Activated CD4-positive, alpha-beta T cell treated with anti-CD3 and anti-CD28 coated beads for 36 hours (primary cell): ENCODE measurements around the gene FHAD1. TPM values are rescaled to one million over a fixed set of nuclear protein-coding genes. Genes with fewer than 3 reads are reported as not detected.
A peak's percentile ranks its signal among the peaks of the same experiment; 100 is the strongest.
"Not testable (repeated sequence)": the region's sequence is repeated elsewhere in the genome, so short reads cannot be mapped to it uniquely, and the experiment has no call there.

Experiments
- ATAC-seq: fragments of 200-7000 bp; cut with Tn5 transposase; one replicate; pipeline ENCODE4 v1.10.0; 2021; ENCODE audit warnings: mild to moderate bottlenecking, moderate library complexity
- CTCF ChIA-PET: fragments of 350-600 bp; sonication (Branson Sonifier 250); formaldehyde crosslinking; loops from one replicate; lab custom pipeline; 2021; ENCODE audit warnings: antibody characterized with exemption; lab: Charles Lee
- POLR2A ChIA-PET: fragments of 350-600 bp; sonication (Branson Sonifier 250); formaldehyde crosslinking; loops from one replicate; lab custom pipeline; 2021; ENCODE audit warnings: antibody characterized with exemption, inconsistent platforms; lab: Charles Lee
- DNase-seq: peaks from one replicate; pipeline ENCODE4 v3.0.0-alpha.2; 2020
- H3K27ac Mint-ChIP-seq: one replicate; pipeline ENCODE4 v1.8.0; 2021; ENCODE audit warnings: mixed read lengths
- H3K27me3 Mint-ChIP-seq: one replicate; pipeline ENCODE4 v1.8.0; 2021; ENCODE audit warnings: mixed read lengths
- H3K36me3 Mint-ChIP-seq: one replicate; pipeline ENCODE4 v1.8.0; 2021; ENCODE audit warnings: low read depth, mixed read lengths
- H3K4me1 Mint-ChIP-seq: one replicate; pipeline ENCODE4 v1.8.0; 2021; ENCODE audit warnings: mixed read lengths
- H3K4me3 Mint-ChIP-seq: one replicate; pipeline ENCODE4 v1.8.0; 2021; ENCODE audit warnings: mild to moderate bottlenecking, moderate library complexity, mixed read lengths
- H3K9me3 Mint-ChIP-seq: one replicate; pipeline ENCODE4 v1.8.0; 2021; ENCODE audit warnings: low read depth, mixed read lengths
- intact Hi-C, 2 experiments: fragments of 100-400 bp; cut with DNase I in 1 of 2; cut with micrococcal nuclease in 1 of 2; formaldehyde crosslinking; loops; one replicate each; pipeline versions ENCODE4 v1.14.2 to v1.15.1; 2022 to 2024; cut with DNase I, micrococcal nuclease
- total RNA-seq, 2 experiments: library from RNA; stranded (reverse); gene quantifications; one replicate each; pipeline ENCODE4 v1.2.3, GENCODE V29; 2021

FHAD1 gene
- total RNA-seq, 2 experiments from 2014 or later = 0.21 to 0.53 TPM

GRCh38 chr1:15295696-15296095 is 48.7 kb downstream of the FHAD1 start:
- DNase-seq = no peak
- ChIA-PET CTCF (no interaction called here), POLR2A (no interaction called here)
- Mint-ChIP-seq H3K27me3 (peaks cover 9% of the 10 kb centered on the region), H3K27ac (no peak overlapping the region), H3K4me1 (peaks cover 8% of the 10 kb centered on the region), H3K9me3 (no peaks in the 10 kb centered on the region), H3K36me3 (no peaks in the 10 kb centered on the region), H3K4me3 (no peak overlapping the region)
- ATAC-seq = no peak
- intact Hi-C loops = no loop called here

- ChIA-PET POLR2A (no interaction called here), CTCF (no interaction called here)
These were observed 49.7 kb downstream of the FHAD1 start for GRCh38 chr1:15296585-15297321.

GRCh38 chr1:15297975-15298374 is 51.0 kb downstream of the FHAD1 start:
- intact Hi-C loops, H3K4me1 Mint-ChIP-seq, POLR2A ChIA-PET: not testable (repeated sequence)

More at GRCh38 chr1:15296585-15297321, 49.7 kb downstream of the FHAD1 start:
- peaks cover 9% of the 10 kb centered on the region for H3K27me3 Mint-ChIP-seq
- peaks cover 7% of the 10 kb centered on the region for H3K4me1 Mint-ChIP-seq
- no peak overlapping the region for H3K4me3 Mint-ChIP-seq
- peak; percentile 12 for DNase-seq
- H3K27ac Mint-ChIP-seq = no peak overlapping the region
- H3K9me3 Mint-ChIP-seq = no peaks in the 10 kb centered on the region
- peak; percentile 86 for ATAC-seq
- intact Hi-C loops = no loop called here
- no peaks in the 10 kb centered on the region for H3K36me3 Mint-ChIP-seq

GRCh38 chr1:15299179-15299578 is 52.2 kb downstream of the FHAD1 start:
- Mint-ChIP-seq H3K4me3 (no peak overlapping the region), H3K27ac (no peak overlapping the region), H3K36me3 (no peaks in the 10 kb centered on the region), H3K9me3 (no peaks in the 10 kb centered on the region), H3K4me1 (peaks cover 7% of the 10 kb centered on the region), H3K27me3 (peaks cover 7% of the 10 kb centered on the region)
- intact Hi-C loops = no loop called here
- DNase-seq = no peak
- ChIA-PET POLR2A (no interaction called here), CTCF (interaction anchor here (1.0 to 2.3 kb wide), 3 partner anchors 11 to 171 kb away, joined by 3 to 13 read pairs (median 3); no protein-coding TSS in a partner anchor)
- no peak for ATAC-seq

More at GRCh38 chr1:15297975-15298374, 51.0 kb downstream of the FHAD1 start:
- not testable (repeated sequence) for H3K36me3 Mint-ChIP-seq, ATAC-seq, H3K27me3 Mint-ChIP-seq, H3K4me3 Mint-ChIP-seq, H3K27ac Mint-ChIP-seq, DNase-seq, H3K9me3 Mint-ChIP-seq
- CTCF ChIA-PET = interaction anchor here (1.0 to 2.3 kb wide), 3 partner anchors 10 to 169 kb away, joined by 3 to 13 read pairs (median 3); no protein-coding TSS in a partner anchor

GRCh38 chr1:15299806-15300205 is 52.8 kb downstream of the FHAD1 start:
- POLR2A ChIA-PET = no interaction called here
- Mint-ChIP-seq H3K27ac (no peak overlapping the region), H3K27me3 (peaks cover 5% of the 10 kb centered on the region), H3K9me3 (no peaks in the 10 kb centered on the region), H3K4me3 (no peak overlapping the region), H3K36me3 (no peaks in the 10 kb centered on the region), H3K4me1 (peaks cover 7% of the 10 kb centered on the region)
- no peak for DNase-seq
- ATAC-seq = no peak
- intact Hi-C loops = no loop called here
- CTCF ChIA-PET = interaction anchor here (0.7 to 2.3 kb wide), 3 partner anchors 8 to 171 kb away, joined by 3 to 13 read pairs (median 5); no protein-coding TSS in a partner anchor

- Mint-ChIP-seq H3K27me3 (peaks cover 6% of the 10 kb centered on the region), H3K4me3 (no peak overlapping the region), H3K4me1 (no peaks in the 10 kb centered on the region), H3K27ac (no peak overlapping the region), H3K9me3 (no peaks in the 10 kb centered on the region), H3K36me3 (no peaks in the 10 kb centered on the region)
- POLR2A ChIA-PET = no interaction called here
- intact Hi-C loops = loop anchor here (1.0 kb wide), 3 partner anchors 32 to 176 kb away; no protein-coding TSS in a partner anchor
- DNase-seq = no peak
- no peak for ATAC-seq
- CTCF ChIA-PET = interaction anchor here (0.6 to 3.6 kb wide), 15 partner anchors 10 to 1425 kb away, joined by 3 to 34 read pairs (median 4); no protein-coding TSS in a partner anchor
These were observed 56.9 kb downstream of the FHAD1 start for GRCh38 chr1:15303935-15304334.

- H3K4me1 Mint-ChIP-seq = no peaks in the 10 kb centered on the region
- H3K36me3 Mint-ChIP-seq = no peaks in the 10 kb centered on the region
- no peaks in the 10 kb centered on the region for H3K9me3 Mint-ChIP-seq
- peak; percentile 87 for DNase-seq
- H3K27ac Mint-ChIP-seq = no peak overlapping the region
- no peak overlapping the region for H3K4me3 Mint-ChIP-seq
- ChIA-PET CTCF (interaction anchor here (0.6 to 3.6 kb wide), 18 partner anchors 9 to 193 kb away, joined by 3 to 34 read pairs (median 4); no protein-coding TSS in a partner anchor), POLR2A (no interaction called here)
- intact Hi-C loops = loop anchor here (1.0 kb wide), 3 partner anchors 33 to 177 kb away; no protein-coding TSS in a partner anchor
- peak; percentile 83 for ATAC-seq
- H3K27me3 Mint-ChIP-seq = peaks cover 6% of the 10 kb centered on the region
These were observed 57.9 kb downstream of the FHAD1 start for GRCh38 chr1:15304708-15305467.

GRCh38 chr1:15305468-15305770 is 58.4 kb downstream of the FHAD1 start:
- ATAC-seq = no peak
- H3K4me3 Mint-ChIP-seq = no peak overlapping the region
- POLR2A ChIA-PET = no interaction called here
- CTCF ChIA-PET = interaction anchor here (0.6 to 3.6 kb wide), 11 partner anchors 8 to 193 kb away, joined by 3 to 34 read pairs (median 5); no protein-coding TSS in a partner anchor
- peaks cover 6% of the 10 kb centered on the region for H3K27me3 Mint-ChIP-seq
- no peak for DNase-seq
- intact Hi-C loops = no loop called here
- no peak overlapping the region for H3K27ac Mint-ChIP-seq
- H3K4me1 Mint-ChIP-seq = no peaks in the 10 kb centered on the region
- no peaks in the 10 kb centered on the region for H3K36me3 Mint-ChIP-seq
- no peaks in the 10 kb centered on the region for H3K9me3 Mint-ChIP-seq

- H3K27ac Mint-ChIP-seq = not testable (repeated sequence)
These were observed 59.3 kb downstream of the FHAD1 start for GRCh38 chr1:15306352-15306751.

GRCh38 chr1:15308135-15308534 is 61.1 kb downstream of the FHAD1 start:
- no peaks in the 10 kb centered on the region for H3K4me1 Mint-ChIP-seq
- DNase-seq = no peak
- ATAC-seq = no peak
- ChIA-PET CTCF (interaction anchor here (0.9 to 1.9 kb wide), 2 partner anchors 15 to 179 kb away, joined by 3 to 9 read pairs; no protein-coding TSS in a partner anchor), POLR2A (no interaction called here)
- peaks cover 2% of the 10 kb centered on the region for H3K9me3 Mint-ChIP-seq
- H3K36me3 Mint-ChIP-seq = no peaks in the 10 kb centered on the region
- intact Hi-C loops = no loop called here
- H3K4me3 Mint-ChIP-seq = no peak overlapping the region
- peaks cover 6% of the 10 kb centered on the region for H3K27me3 Mint-ChIP-seq
- H3K27ac Mint-ChIP-seq = no peak overlapping the region

More at GRCh38 chr1:15306352-15306751, 59.3 kb downstream of the FHAD1 start:
- H3K36me3 Mint-ChIP-seq, H3K4me1 Mint-ChIP-seq, H3K27me3 Mint-ChIP-seq, POLR2A ChIA-PET, ATAC-seq, DNase-seq, intact Hi-C loops, H3K9me3 Mint-ChIP-seq, H3K4me3 Mint-ChIP-seq: not testable (repeated sequence)
- CTCF ChIA-PET = interaction anchor here (0.6 to 1.0 kb wide), 2 partner anchors 17 to 31 kb away, joined by 3 to 5 read pairs; no protein-coding TSS in a partner anchor

- DNase-seq (no peak), ATAC-seq (no peak)
- intact Hi-C loops = no loop called here
- Mint-ChIP-seq H3K9me3 (peaks cover 2% of the 10 kb centered on the region), H3K36me3 (no peaks in the 10 kb centered on the region), H3K27me3 (peaks cover 6% of the 10 kb centered on the region), H3K4me1 (no peaks in the 10 kb centered on the region), H3K4me3 (no peak overlapping the region), H3K27ac (no peak overlapping the region)
- ChIA-PET POLR2A (no interaction called here), CTCF (interaction anchor here (0.9 to 1.9 kb wide), 2 partner anchors 15 to 180 kb away, joined by 3 to 9 read pairs; no protein-coding TSS in a partner anchor)
These were observed 61.6 kb downstream of the FHAD1 start for GRCh38 chr1:15308621-15309027.
